HL-60 (cell line): ENCODE results near the gene DENND2D.
A peak's percentile ranks its signal among the peaks of the same experiment; 100 is the strongest.

Experiments used
- DNase-seq, 2 experiments: peaks; one replicate each; pipeline ENCODE4 v3.0.0-alpha.2; 2010 to 2020; ENCODE audit warnings: low read depth in 1 of 2, low spot score in 1 of 2
- H3K27ac ChIP-seq: fragments of 250-450 bp; sonication (Bioruptor Pico); replicated peaks from 2 replicates; pipeline ENCODE4 v1.5.1; 2020; ENCODE audit warnings: mild to moderate bottlenecking, moderate library complexity
- H3K27me3 ChIP-seq: fragments of 250-450 bp; sonication (Bioruptor Pico); 2 replicates; pipeline ENCODE4 v1.5.1; 2021; ENCODE audit warnings: mild to moderate bottlenecking, moderate library complexity; ENCODE audit not compliant: insufficient read depth, poor library complexity, severe bottlenecking
- H3K4me3 ChIP-seq: replicated peaks from 2 replicates; pipeline ENCODE4 v1.5.1; 2011; ENCODE audit warnings: mild to moderate bottlenecking, control low read depth, low read length; ENCODE audit not compliant: insufficient read depth
- GABPA ChIP-seq: IDR thresholded peaks from 2 replicates; pipeline ENCODE4 v1.6.1; 2012; ENCODE audit warnings: low read depth
- POLR2AphosphoS5 ChIP-seq: IDR thresholded peaks from 2 replicates; pipeline ENCODE4 v1.6.1; 2012; ENCODE audit warnings: low read depth
- SPI1 ChIP-seq: IDR thresholded peaks from 2 replicates; pipeline ENCODE4 v1.6.1; 2012; ENCODE audit warnings: low read depth, mild to moderate bottlenecking, borderline replicate concordance
- TF ChIP-seq, protein P1 (sequence below): IDR thresholded peaks from 2 replicates; pipeline ENCODE4 v1.6.1; 2012; ENCODE audit warnings: low read depth; ENCODE audit not compliant: insufficient replicate concordance
- TF ChIP-seq, protein P2 (sequence below): IDR thresholded peaks from one replicate; pipeline ENCODE4 v1.5.1; 2011; ENCODE audit warnings: low read length, control low read depth, inconsistent platforms; ENCODE audit not compliant: insufficient read depth

DENND2D gene

GRCh38 chr1:111202707-111203623 is 2.5 kb upstream of the DENND2D start:
- Histone ChIP-seq H3K27ac (peak overlapping the region; percentile 94), H3K4me3 (peak overlapping the region; percentile 31), H3K27me3 (no peaks in the 10 kb centered on the region)
- TF ChIP-seq SPI1 (no peak; the same call in 1 of the 2 replicates), GABPA (no peak), POLR2AphosphoS5 (no peak)
- TF ChIP-seq, protein P1, sequence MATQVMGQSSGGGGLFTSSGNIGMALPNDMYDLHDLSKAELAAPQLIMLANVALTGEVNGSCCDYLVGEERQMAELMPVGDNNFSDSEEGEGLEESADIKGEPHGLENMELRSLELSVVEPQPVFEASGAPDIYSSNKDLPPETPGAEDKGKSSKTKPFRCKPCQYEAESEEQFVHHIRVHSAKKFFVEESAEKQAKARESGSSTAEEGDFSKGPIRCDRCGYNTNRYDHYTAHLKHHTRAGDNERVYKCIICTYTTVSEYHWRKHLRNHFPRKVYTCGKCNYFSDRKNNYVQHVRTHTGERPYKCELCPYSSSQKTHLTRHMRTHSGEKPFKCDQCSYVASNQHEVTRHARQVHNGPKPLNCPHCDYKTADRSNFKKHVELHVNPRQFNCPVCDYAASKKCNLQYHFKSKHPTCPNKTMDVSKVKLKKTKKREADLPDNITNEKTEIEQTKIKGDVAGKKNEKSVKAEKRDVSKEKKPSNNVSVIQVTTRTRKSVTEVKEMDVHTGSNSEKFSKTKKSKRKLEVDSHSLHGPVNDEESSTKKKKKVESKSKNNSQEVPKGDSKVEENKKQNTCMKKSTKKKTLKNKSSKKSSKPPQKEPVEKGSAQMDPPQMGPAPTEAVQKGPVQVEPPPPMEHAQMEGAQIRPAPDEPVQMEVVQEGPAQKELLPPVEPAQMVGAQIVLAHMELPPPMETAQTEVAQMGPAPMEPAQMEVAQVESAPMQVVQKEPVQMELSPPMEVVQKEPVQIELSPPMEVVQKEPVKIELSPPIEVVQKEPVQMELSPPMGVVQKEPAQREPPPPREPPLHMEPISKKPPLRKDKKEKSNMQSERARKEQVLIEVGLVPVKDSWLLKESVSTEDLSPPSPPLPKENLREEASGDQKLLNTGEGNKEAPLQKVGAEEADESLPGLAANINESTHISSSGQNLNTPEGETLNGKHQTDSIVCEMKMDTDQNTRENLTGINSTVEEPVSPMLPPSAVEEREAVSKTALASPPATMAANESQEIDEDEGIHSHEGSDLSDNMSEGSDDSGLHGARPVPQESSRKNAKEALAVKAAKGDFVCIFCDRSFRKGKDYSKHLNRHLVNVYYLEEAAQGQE, result no peak
- TF ChIP-seq, protein P2, sequence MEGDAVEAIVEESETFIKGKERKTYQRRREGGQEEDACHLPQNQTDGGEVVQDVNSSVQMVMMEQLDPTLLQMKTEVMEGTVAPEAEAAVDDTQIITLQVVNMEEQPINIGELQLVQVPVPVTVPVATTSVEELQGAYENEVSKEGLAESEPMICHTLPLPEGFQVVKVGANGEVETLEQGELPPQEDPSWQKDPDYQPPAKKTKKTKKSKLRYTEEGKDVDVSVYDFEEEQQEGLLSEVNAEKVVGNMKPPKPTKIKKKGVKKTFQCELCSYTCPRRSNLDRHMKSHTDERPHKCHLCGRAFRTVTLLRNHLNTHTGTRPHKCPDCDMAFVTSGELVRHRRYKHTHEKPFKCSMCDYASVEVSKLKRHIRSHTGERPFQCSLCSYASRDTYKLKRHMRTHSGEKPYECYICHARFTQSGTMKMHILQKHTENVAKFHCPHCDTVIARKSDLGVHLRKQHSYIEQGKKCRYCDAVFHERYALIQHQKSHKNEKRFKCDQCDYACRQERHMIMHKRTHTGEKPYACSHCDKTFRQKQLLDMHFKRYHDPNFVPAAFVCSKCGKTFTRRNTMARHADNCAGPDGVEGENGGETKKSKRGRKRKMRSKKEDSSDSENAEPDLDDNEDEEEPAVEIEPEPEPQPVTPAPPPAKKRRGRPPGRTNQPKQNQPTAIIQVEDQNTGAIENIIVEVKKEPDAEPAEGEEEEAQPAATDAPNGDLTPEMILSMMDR, result no peak
- peak in 1 of 2 experiments; percentile 27 for DNase-seq

GRCh38 chr1:111202366-111202706 is 1.9 kb upstream of the DENND2D start:
- no peak for TF ChIP-seq SPI1
- TF ChIP-seq, protein P1, result no peak
- TF ChIP-seq, protein P2, result no peak
- TF ChIP-seq POLR2AphosphoS5, result no peak
- TF ChIP-seq GABPA, result no peak
- Histone ChIP-seq H3K27me3 (no peaks in the 10 kb centered on the region), H3K4me3 (no peak overlapping the region), H3K27ac (peak overlapping the region; percentile 94; the same call in 1 of the 2 replicates)
- DNase-seq, result no peak

- Histone ChIP-seq H3K4me3 (no peak overlapping the region), H3K27ac (peak overlapping the region; percentile 11; the same call in 1 of the 2 replicates)
Observed at GRCh38 chr1:111201275-111202090, 1.0 kb upstream of the DENND2D start.

More at GRCh38 chr1:111201275-111202090, 1.0 kb upstream of the DENND2D start:
- TF ChIP-seq, protein P1, result no peak
- 0 out of 2 replicates have a peak, but pooled peaks have one; percentile 7 for TF ChIP-seq POLR2AphosphoS5
- no peaks in the 10 kb centered on the region for H3K27me3 ChIP-seq
- peak; percentile 35 to 75 for DNase-seq
